CD4-positive, CD25-positive, alpha-beta regulatory T cell (primary cell): Measurements from ENCODE around the gene RNF113B. TPM values are rescaled to one million over a fixed set of nuclear protein-coding genes. Genes with fewer than 3 reads are reported as not detected.

ENCODE experiments used
- ATAC-seq, 2 donors: fragments of 150-1000 bp; cut with Tn5 transposase; one replicate each; pipeline ENCODE4 v1.10.0; 2021; ENCODE audit warnings: low read depth in 2 of 2, moderate number of reproducible peaks in 2 of 2, moderate library complexity in 1 of 2
- DNase-seq, 3 donors: peaks; one replicate each; pipeline versions ENCODE4 v3.0.0 to v3.0.0-alpha.2; 2012 to 2022; ENCODE audit warnings: mixed read lengths in 1 of 3
- H3K27ac ChIP-seq: one replicate; pipeline ENCODE4 v1.7.0; 2013; ENCODE audit warnings: mild to moderate bottlenecking, low read length; ENCODE audit not compliant: insufficient read depth, poor library complexity, severe bottlenecking
- H3K27me3 ChIP-seq: one replicate; pipeline ENCODE4 v1.7.0; 2013; ENCODE audit warnings: low read length; ENCODE audit not compliant: control insufficient read depth, insufficient read depth
- H3K36me3 ChIP-seq: one replicate; pipeline ENCODE4 v1.7.0; 2013; ENCODE audit warnings: mild to moderate bottlenecking, low read length, moderate library complexity; ENCODE audit not compliant: control insufficient read depth, insufficient read depth
- H3K4me1 ChIP-seq: 2 replicates; pipeline ENCODE4 v1.7.0; 2013; ENCODE audit warnings: mild to moderate bottlenecking, low read length; ENCODE audit not compliant: insufficient read depth, control insufficient read depth, poor library complexity, severe bottlenecking
- H3K4me3 ChIP-seq: one replicate; pipeline ENCODE4 v1.7.0; 2013; ENCODE audit warnings: low read depth, mild to moderate bottlenecking, low read length, moderate library complexity
- H3K9me3 ChIP-seq, 2 experiments: 1 replicate in 1 of 2; 2 replicates in 1 of 2; pipeline ENCODE4 v1.7.0; 2013; ENCODE audit warnings: low read length in 2 of 2, mild to moderate bottlenecking in 1 of 2, moderate library complexity in 1 of 2; ENCODE audit not compliant: control insufficient read depth in 2 of 2
- H3K27ac Mint-ChIP-seq, 3 donors: one replicate each; pipeline ENCODE4 v1.8.0; 2020 to 2022; ENCODE audit warnings: mild to moderate bottlenecking in 3 of 3, mixed read lengths in 3 of 3, moderate library complexity in 2 of 3
- H3K27me3 Mint-ChIP-seq: one replicate; pipeline ENCODE4 v1.8.0; 2022; ENCODE audit warnings: mild to moderate bottlenecking, mixed read lengths
- H3K36me3 Mint-ChIP-seq: one replicate; pipeline ENCODE4 v1.8.0; 2020; ENCODE audit warnings: mixed read lengths
- H3K4me1 Mint-ChIP-seq, 4 donors: one replicate each; pipeline ENCODE4 v1.8.0; 2020 to 2022; ENCODE audit warnings: mixed read lengths in 4 of 4, mild to moderate bottlenecking in 1 of 4
- H3K4me3 Mint-ChIP-seq, 4 donors: one replicate each; pipeline ENCODE4 v1.8.0; 2020 to 2022; ENCODE audit warnings: mild to moderate bottlenecking in 4 of 4, mixed read lengths in 4 of 4, moderate library complexity in 3 of 4
- H3K9me3 Mint-ChIP-seq, 7 donors: one replicate each; pipeline ENCODE4 v1.8.0; 2020 to 2022; ENCODE audit warnings: mixed read lengths in 7 of 7, mild to moderate bottlenecking in 3 of 7, moderate library complexity in 2 of 7
- polyA plus RNA-seq, 4 donors: library from polyadenylated mRNA; unstranded; fragments of 300-500 nt; fragmentation: Illumina TruSeq; gene quantifications; one replicate each; pipeline ENCODE4 v1.2.3, GENCODE V29; 2021
- total RNA-seq: library from RNA; stranded (reverse); gene quantifications from one replicate; pipeline ENCODE4 v1.2.3, GENCODE V29; 2022

Gene RNF113B
- total and polyA plus RNA-seq, 5 donors from 2014 or later: not detected

DNA sequence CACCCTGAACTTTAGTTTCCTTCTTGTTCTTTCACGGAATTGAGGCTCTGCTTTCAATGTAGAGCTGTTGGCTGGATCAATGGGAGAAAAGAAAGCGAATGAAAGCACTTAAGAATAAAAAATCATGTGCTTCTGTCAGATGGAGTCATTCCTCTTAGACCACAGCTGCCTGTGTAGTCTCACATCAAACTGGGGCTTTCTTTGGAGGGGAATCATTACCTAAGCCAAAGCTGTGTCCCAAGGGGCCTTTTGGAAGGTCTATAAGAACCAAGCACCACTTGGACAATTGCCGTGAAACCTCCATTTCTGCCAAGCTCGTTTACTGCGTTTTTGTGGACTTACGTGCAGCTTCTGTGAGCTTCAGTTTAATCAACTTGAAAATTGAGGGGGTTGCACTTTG, 44.2 kb upstream of the RNF113B start:
- Mint-ChIP-seq H3K36me3 (no peaks in the 10 kb centered on the region), H3K27me3 (peaks cover 4% of the 10 kb centered on the region), H3K4me1 (no peaks in the 10 kb centered on the region), H3K9me3 (no peaks in the 10 kb centered on the region), H3K27ac (no peak overlapping the region), H3K4me3 (no peak overlapping the region)
- Histone ChIP-seq H3K36me3 (no peaks in the 10 kb centered on the region), H3K9me3 (no peaks in the 10 kb centered on the region), H3K4me1 (no peaks in the 10 kb centered on the region), H3K4me3 (no peak overlapping the region), H3K27ac (no peak overlapping the region), H3K27me3 (peaks cover 5% of the 10 kb centered on the region)
- ATAC-seq (no peak), DNase-seq (no peak)

- H3K36me3 ChIP-seq: no peaks in the 10 kb centered on the region
- no peak overlapping the region for H3K4me3 ChIP-seq
- peaks cover 5% of the 10 kb centered on the region for H3K27me3 ChIP-seq
- Mint-ChIP-seq H3K4me1 (no peaks in the 10 kb centered on the region), H3K27me3 (peaks cover 4% of the 10 kb centered on the region), H3K4me3 (no peak overlapping the region), H3K27ac (no peak overlapping the region), H3K36me3 (no peaks in the 10 kb centered on the region), H3K9me3 (no peaks in the 10 kb centered on the region)
- ATAC-seq (no peak), DNase-seq (no peak)
- H3K27ac ChIP-seq: no peak overlapping the region
- no peaks in the 10 kb centered on the region for H3K4me1 ChIP-seq
- H3K9me3 ChIP-seq: no peaks in the 10 kb centered on the region
These were observed 43.3 kb upstream of the RNF113B start for GRCh38 chr13:98220271-98220791.

DNA sequence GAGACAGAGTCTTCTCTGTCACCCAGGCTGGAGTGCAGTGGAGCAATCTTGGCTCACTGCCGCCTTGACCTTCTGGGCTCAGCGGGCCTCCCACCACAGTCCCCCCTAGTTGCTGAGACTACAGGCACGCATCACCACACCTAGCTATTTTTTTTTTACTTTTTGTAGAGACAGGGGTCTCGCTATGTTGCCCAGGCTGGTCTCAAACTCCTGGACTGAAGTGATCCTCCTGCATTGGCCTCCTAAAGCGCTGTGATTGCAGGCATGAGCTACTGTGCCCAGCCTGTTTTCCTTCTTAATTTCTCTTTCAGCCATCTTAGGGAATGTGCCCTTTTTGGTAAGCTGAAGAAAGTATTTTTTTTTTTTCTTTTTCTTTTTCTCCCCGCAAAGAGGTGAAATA, 42.6 kb upstream of the RNF113B start:
- Histone ChIP-seq H3K27ac (no peak overlapping the region), H3K27me3 (peaks cover 5% of the 10 kb centered on the region), H3K4me1 (no peaks in the 10 kb centered on the region), H3K36me3 (no peaks in the 10 kb centered on the region), H3K9me3 (no peaks in the 10 kb centered on the region), H3K4me3 (no peak overlapping the region)
- H3K36me3 Mint-ChIP-seq: no peaks in the 10 kb centered on the region
- H3K9me3 Mint-ChIP-seq: no peaks in the 10 kb centered on the region
- ATAC-seq (no peak), DNase-seq (no peak)
- H3K4me1 Mint-ChIP-seq: no peaks in the 10 kb centered on the region
- no peak overlapping the region for H3K27ac Mint-ChIP-seq
- H3K4me3 Mint-ChIP-seq: no peak overlapping the region
- peaks cover 4% of the 10 kb centered on the region for H3K27me3 Mint-ChIP-seq

GRCh38 chr13:98217597-98217996, 40.5 kb upstream of the RNF113B start:
- H3K27ac ChIP-seq: no peak overlapping the region
- peaks cover 2% of the 10 kb centered on the region for H3K27me3 ChIP-seq
- Mint-ChIP-seq H3K4me1 (no peaks in the 10 kb centered on the region), H3K27me3 (peaks cover 4% of the 10 kb centered on the region), H3K4me3 (no peak overlapping the region), H3K9me3 (no peaks in the 10 kb centered on the region), H3K27ac (no peak overlapping the region), H3K36me3 (no peaks in the 10 kb centered on the region)
- no peaks in the 10 kb centered on the region for H3K4me1 ChIP-seq
- ATAC-seq (no peak), DNase-seq (no peak)
- H3K36me3 ChIP-seq: no peaks in the 10 kb centered on the region
- H3K4me3 ChIP-seq: no peak overlapping the region
- no peaks in the 10 kb centered on the region for H3K9me3 ChIP-seq

- Mint-ChIP-seq H3K27ac (no peak overlapping the region), H3K4me1 (no peaks in the 10 kb centered on the region), H3K36me3 (no peaks in the 10 kb centered on the region), H3K27me3 (peaks cover 4% of the 10 kb centered on the region), H3K9me3 (peaks cover 0 to under 1% (median 0%) of the 10 kb centered on the region in 7 donors), H3K4me3 (peak overlapping the region in 1 of 4 donors; percentile 75)
- no peak overlapping the region for H3K4me3 ChIP-seq
- DNase-seq (no peak), ATAC-seq (no peak)
- H3K36me3 ChIP-seq: no peaks in the 10 kb centered on the region
- H3K4me1 ChIP-seq: no peaks in the 10 kb centered on the region
- no peak overlapping the region for H3K27ac ChIP-seq
- H3K9me3 ChIP-seq: no peaks in the 10 kb centered on the region
- peaks cover 2% of the 10 kb centered on the region for H3K27me3 ChIP-seq
These were observed 39.7 kb upstream of the RNF113B start for GRCh38 chr13:98216711-98217285.

DNA sequence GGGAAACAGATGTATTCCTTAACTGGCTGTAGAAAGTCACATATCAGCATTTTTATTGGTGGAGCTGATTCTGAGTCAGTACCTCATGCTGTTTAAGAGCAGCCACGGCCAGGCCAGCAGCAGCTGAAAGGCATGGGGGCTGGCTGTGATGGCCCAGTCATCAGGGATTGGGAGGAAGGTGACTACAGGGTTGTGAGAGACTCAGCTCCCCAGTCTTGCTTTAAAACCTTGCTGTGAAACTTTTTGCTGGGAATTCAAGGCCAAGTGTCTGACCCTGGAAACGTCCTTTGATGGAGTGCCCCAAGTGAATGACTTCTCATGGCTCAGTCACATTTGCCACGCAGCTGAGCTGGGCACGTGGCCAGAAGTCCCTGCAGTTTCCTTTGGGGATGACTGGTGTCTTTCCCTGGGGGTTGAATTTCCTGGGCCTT, 39.1 kb upstream of the RNF113B start:
- no peak overlapping the region for H3K27ac Mint-ChIP-seq
- Histone ChIP-seq H3K4me1 (no peaks in the 10 kb centered on the region), H3K27me3 (peaks cover under 1% of the 10 kb centered on the region), H3K36me3 (no peaks in the 10 kb centered on the region), H3K27ac (no peak overlapping the region), H3K9me3 (no peaks in the 10 kb centered on the region), H3K4me3 (no peak overlapping the region)
- ATAC-seq: no peak
- H3K4me1 Mint-ChIP-seq: no peaks in the 10 kb centered on the region
- H3K4me3 Mint-ChIP-seq: no peak overlapping the region
- H3K9me3 Mint-ChIP-seq: peaks cover 0 to 5% (median 0%) of the 10 kb centered on the region in 7 donors
- H3K36me3 Mint-ChIP-seq: no peaks in the 10 kb centered on the region
- H3K27me3 Mint-ChIP-seq: peaks cover 4% of the 10 kb centered on the region
- no peak for DNase-seq

GRCh38 chr13:98215508-98215907, 38.4 kb upstream of the RNF113B start:
- H3K27ac ChIP-seq: no peak overlapping the region
- no peaks in the 10 kb centered on the region for H3K4me1 ChIP-seq
- Mint-ChIP-seq H3K4me3 (no peak overlapping the region), H3K27ac (no peak overlapping the region), H3K9me3 (peaks cover 0 to 5% (median 1%) of the 10 kb centered on the region in 7 donors), H3K27me3 (peaks cover 4% of the 10 kb centered on the region), H3K36me3 (no peaks in the 10 kb centered on the region), H3K4me1 (no peaks in the 10 kb centered on the region)
- ATAC-seq (no peak), DNase-seq (no peak)
- no peak overlapping the region for H3K4me3 ChIP-seq
- H3K27me3 ChIP-seq: no peaks in the 10 kb centered on the region
- no peaks in the 10 kb centered on the region for H3K36me3 ChIP-seq
- no peaks in the 10 kb centered on the region for H3K9me3 ChIP-seq

GRCh38 chr13:98214707-98215106, 37.6 kb upstream of the RNF113B start:
- H3K4me1 Mint-ChIP-seq: no peaks in the 10 kb centered on the region
- peaks cover 0 to 5% (median 1%) of the 10 kb centered on the region in 7 donors for H3K9me3 Mint-ChIP-seq
- no peaks in the 10 kb centered on the region for H3K36me3 Mint-ChIP-seq
- ATAC-seq (no peak), DNase-seq (no peak)
- no peaks in the 10 kb centered on the region for H3K9me3 ChIP-seq
- no peak overlapping the region for H3K27ac Mint-ChIP-seq
- no peak overlapping the region for H3K27ac ChIP-seq
- H3K4me3 Mint-ChIP-seq: no peak overlapping the region
- no peaks in the 10 kb centered on the region for H3K27me3 ChIP-seq
- H3K27me3 Mint-ChIP-seq: peaks cover 4% of the 10 kb centered on the region
- H3K4me3 ChIP-seq: no peak overlapping the region
- H3K4me1 ChIP-seq: no peaks in the 10 kb centered on the region
- H3K36me3 ChIP-seq: no peaks in the 10 kb centered on the region
